Lower leg skin (tissue), 4 donors: ENCODE results near the gene CALN1. TPM values are rescaled to one million over a fixed set of nuclear protein-coding genes. Genes with fewer than 3 reads are reported as not detected.

Source experiments
- DNase-seq, 2 donors: peaks; one replicate each; pipeline ENCODE4 v3.0.0-alpha.2; 2019; ENCODE audit warnings: low spot score in 2 of 2
- H3K4me3 ChIP-seq: fragments of 200-600 bp; sonication (generic); 2 replicates; pipeline ENCODE4 v1.5.1; 2017; ENCODE audit warnings: mild to moderate bottlenecking, low read depth; ENCODE audit not compliant: poor library complexity, severe bottlenecking
- CTCF ChIP-seq, 3 donors: fragments of 450-650 bp; IDR thresholded peaks; one replicate each; pipeline ENCODE4 v1.5.1; 2016; ENCODE audit warnings: antibody characterized with exemption in 3 of 3, mild to moderate bottlenecking in 3 of 3, moderate library complexity in 2 of 3
- POLR2A ChIP-seq, 2 donors: fragments of 450-650 bp; IDR thresholded peaks; one replicate each; pipeline ENCODE4 v1.6.1; 2016 to 2017; ENCODE audit warnings: antibody characterized with exemption in 2 of 2, mild to moderate bottlenecking in 1 of 2, moderate library complexity in 1 of 2
- WGBS, 2 donors: methylation state at CpG; one replicate each; pipeline ENCODE4 v1.1.5; 2018; 5-methylcytosine and 5-hydroxymethylcytosine counted together
- intact Hi-C: fragments of 100-400 bp; cut with DNase I; formaldehyde crosslinking; loops from one replicate; pipeline ENCODE4 v1.15.0; 2023; ENCODE audit warnings: low total_unique reads
- total RNA-seq, 4 donors: library from RNA; depleted of rRNA; stranded (reverse); fragments of >200 nt; gene quantifications; one replicate each; pipeline ENCODE4 v1.1.0, GENCODE V29; 2016

Gene CALN1
- total RNA-seq, 4 donors from 2014 or later = 2.3 to 11.2 (median 7.3) TPM

DNA sequence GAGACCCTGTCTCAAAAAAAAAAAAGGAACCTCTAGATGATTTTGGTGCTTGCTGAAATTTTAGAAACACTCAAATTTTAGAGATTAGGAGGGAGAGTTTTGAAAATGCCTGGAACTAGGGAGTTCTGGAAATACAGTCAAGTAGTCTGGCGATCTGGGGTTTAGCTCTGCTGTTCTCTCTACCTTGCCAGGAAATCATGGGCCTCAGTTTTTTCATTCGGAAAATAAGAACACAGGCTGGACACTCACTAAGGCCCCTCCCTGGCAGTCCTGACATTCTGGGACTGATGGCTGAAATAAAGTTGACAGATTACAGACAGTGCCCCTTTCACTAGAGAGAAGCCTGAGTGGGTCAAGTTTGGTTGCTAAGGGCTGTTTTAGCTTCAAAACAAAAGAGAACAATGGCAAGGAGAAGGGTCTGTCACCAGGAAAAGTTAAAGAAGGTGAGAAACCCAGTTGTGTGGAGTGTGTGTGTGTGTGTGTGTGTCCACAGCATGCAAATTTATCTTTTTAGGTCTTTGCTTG lies 25.0 kb upstream of the CALN1 start:
- WGBS, 2 donors = 84 to 92% methylated on average over 2 of the region's 2 CpGs
- H3K4me3 ChIP-seq = no peak overlapping the region
- no peak for DNase-seq
- TF ChIP-seq CTCF (IDR thresholded peaks at IDR 0.05) (no peak), POLR2A (IDR thresholded peaks at IDR 0.05) (no peak)
- intact Hi-C loops = no loop called here

GRCh38 chr7:72435925-72436480 lies 23.9 kb upstream of the CALN1 start:
- WGBS, 2 donors = 40 to 60% methylated on average over 5 of the region's 5 CpGs
- no peak for DNase-seq
- intact Hi-C loops = no loop called here
- H3K4me3 ChIP-seq = no peak overlapping the region
- no peak for TF ChIP-seq CTCF (IDR thresholded peaks at IDR 0.05)
- TF ChIP-seq POLR2A (IDR thresholded peaks at IDR 0.05) = no peak

- H3K4me3 ChIP-seq = no peak overlapping the region
- intact Hi-C loops = no loop called here
- TF ChIP-seq CTCF (IDR thresholded peaks at IDR 0.05) (no peak), POLR2A (IDR thresholded peaks at IDR 0.05) (no peak)
- 14 to 15% methylated on average over 15 of the region's 15 CpGs for WGBS, 2 donors
- DNase-seq = no peak
Measured at GRCh38 chr7:72435366-72435765, 23.2 kb upstream of the CALN1 start.

DNA sequence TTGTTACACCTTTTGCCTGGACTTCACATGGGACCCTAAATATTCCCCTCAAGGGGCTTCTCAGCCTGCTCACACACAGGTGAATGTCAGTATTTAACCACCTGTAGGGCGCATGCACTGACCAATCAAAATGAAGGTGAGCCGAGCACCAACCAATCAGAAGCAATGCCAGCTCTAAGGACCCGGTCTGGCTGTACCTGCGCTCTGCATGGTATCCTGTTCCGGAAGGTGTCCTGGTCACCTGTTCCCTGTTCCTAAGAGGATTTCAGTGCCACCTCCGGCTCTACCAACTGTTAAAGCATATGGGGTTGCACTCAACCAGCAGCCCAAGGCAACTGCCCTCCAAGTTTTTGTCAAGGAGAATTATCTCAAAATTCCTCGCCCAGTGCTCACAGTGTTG lies 18.4 kb upstream of the CALN1 start:
- H3K4me3 ChIP-seq = no peak overlapping the region
- intact Hi-C loops = no loop called here
- no peak for TF ChIP-seq POLR2A (IDR thresholded peaks at IDR 0.05)
- no peak for TF ChIP-seq CTCF (IDR thresholded peaks at IDR 0.05)
- WGBS, 2 donors = 87 to 88% methylated on average over 7 of the region's 7 CpGs
- no peak for DNase-seq

DNA sequence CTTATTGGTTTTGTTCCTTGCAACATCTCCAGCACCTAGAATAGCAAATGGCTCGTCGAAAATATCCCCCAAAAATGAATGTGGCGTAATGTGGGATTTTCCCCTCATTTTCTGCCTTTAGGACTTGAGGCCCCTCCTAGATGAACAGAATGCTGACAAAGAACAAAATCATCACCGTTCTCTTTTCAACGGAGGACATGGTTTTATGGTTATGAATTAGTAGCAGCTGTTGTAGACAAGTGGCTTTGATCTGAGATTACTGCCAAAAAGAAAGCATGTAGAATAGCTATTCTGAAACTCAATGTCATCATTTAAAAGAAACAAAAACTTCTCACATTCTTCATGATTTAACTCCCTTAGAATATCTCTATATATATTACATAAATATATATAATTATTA lies 17.2 kb upstream of the CALN1 start:
- no peak for DNase-seq
- WGBS, 2 donors = 46 to 49% methylated on average over 5 of the region's 5 CpGs
- no peak overlapping the region for H3K4me3 ChIP-seq
- no peak for TF ChIP-seq CTCF (IDR thresholded peaks at IDR 0.05)
- no peak for TF ChIP-seq POLR2A (IDR thresholded peaks at IDR 0.05)
- intact Hi-C loops = loop anchor here (10.0 kb wide), 1 partner anchor 1015 kb away; no protein-coding TSS in a partner anchor

DNA sequence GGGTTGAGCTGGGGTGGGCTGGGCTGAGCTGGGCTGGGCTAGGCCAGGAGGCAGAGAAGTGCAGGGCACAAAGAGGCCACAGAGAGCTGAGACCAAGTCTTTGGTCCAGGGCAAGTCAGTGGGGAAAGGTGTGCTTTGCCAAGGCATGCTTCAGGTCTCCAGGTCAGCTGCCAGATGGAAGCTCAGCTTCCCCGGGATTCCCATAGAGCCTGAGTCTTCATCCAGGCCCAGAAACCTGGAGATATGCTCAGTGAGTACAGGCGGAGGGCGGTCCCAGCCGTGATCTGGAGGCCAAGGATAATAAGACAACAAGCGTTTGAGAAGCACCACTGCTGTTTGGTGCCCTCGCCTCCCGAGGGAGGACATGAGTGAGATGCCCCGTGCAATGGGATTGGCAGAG lies 4.7 kb upstream of the CALN1 start:
- 81 to 95% methylated on average over 8 of the region's 8 CpGs for WGBS, 2 donors
- intact Hi-C loops = loop anchor here (5.0 kb wide), 1 partner anchor 725 kb away; no protein-coding TSS in a partner anchor

More for the DNA sequence above, 4.7 kb upstream of the CALN1 start:
- TF ChIP-seq CTCF (IDR thresholded peaks at IDR 0.05) (no peak), POLR2A (IDR thresholded peaks at IDR 0.05) (no peak)
- H3K4me3 ChIP-seq = no peak overlapping the region
- DNase-seq = no peak
